ENCODE measurements around the gene NFIB. TPM values are rescaled to one million over a fixed set of nuclear protein-coding genes. Genes with fewer than 3 reads are reported as not detected.
A peak's percentile ranks its signal among the peaks of the same experiment; 100 is the strongest.

The NFIB gene
- total RNA-seq, 4 donors from 2014 or later: 24.0 to 40.9 (median 30.6) TPM

DNA sequence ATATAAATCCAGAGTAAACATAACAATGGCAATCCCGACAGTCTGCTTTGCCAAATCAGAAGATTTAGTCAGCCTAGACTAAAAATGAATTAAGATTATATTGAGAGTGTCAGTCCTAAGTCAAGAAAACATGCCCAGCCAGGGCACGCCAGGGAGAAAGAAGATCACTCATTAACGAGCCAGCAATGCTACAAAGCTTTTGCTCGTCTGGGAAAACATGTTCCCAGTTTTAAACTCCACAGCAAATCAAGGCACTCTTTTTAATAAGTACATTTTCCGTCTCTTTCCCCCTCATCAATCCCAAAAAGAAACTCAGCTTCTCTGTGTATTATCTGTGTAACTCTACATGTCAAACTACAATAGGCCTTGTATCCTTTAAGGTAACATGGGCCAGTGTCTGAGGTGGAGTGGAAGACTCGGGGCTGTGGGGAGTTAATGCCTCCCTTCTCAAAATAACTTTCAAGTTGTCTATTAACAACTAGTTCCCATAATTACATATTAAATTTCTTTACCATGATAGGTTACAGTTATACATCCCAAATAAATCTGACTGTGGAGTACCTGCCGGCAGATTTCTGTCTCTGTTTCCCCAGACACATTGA, 40.9 kb downstream of the NFIB start:
- no peaks in the 10 kb centered on the region for H3K36me3 ChIP-seq
- no peaks in the 10 kb centered on the region for H3K27me3 ChIP-seq
- H3K4me1 ChIP-seq: peaks cover 90 to 97% of the 10 kb centered on the region in 2 donors
- H3K9me3 ChIP-seq: no peaks in the 10 kb centered on the region
- TF ChIP-seq, protein P1, sequence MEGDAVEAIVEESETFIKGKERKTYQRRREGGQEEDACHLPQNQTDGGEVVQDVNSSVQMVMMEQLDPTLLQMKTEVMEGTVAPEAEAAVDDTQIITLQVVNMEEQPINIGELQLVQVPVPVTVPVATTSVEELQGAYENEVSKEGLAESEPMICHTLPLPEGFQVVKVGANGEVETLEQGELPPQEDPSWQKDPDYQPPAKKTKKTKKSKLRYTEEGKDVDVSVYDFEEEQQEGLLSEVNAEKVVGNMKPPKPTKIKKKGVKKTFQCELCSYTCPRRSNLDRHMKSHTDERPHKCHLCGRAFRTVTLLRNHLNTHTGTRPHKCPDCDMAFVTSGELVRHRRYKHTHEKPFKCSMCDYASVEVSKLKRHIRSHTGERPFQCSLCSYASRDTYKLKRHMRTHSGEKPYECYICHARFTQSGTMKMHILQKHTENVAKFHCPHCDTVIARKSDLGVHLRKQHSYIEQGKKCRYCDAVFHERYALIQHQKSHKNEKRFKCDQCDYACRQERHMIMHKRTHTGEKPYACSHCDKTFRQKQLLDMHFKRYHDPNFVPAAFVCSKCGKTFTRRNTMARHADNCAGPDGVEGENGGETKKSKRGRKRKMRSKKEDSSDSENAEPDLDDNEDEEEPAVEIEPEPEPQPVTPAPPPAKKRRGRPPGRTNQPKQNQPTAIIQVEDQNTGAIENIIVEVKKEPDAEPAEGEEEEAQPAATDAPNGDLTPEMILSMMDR (IDR thresholded peaks at IDR 0.05 in 4 of 5, conservative IDR thresholded peaks at IDR 0.05 in 1 of 5): no peak
- TF ChIP-seq POLR2A (IDR thresholded peaks at IDR 0.05): no peak
- DNase-seq (no peak), ATAC-seq (peak; percentile 20 to 45)
- in situ Hi-C loops (cut with MboI; ENCODE audit: low sequenced_read_pairs in 4 of 4) (no loop called here), intact Hi-C loops (cut with DNase I; ENCODE audit: low total_unique reads) (no loop called here)
- H3K4me3 ChIP-seq: peak overlapping the region; percentile 11 to 24 (median 20)
- peak overlapping the region; percentile 39 to 69 (median 63) for H3K27ac ChIP-seq

DNA sequence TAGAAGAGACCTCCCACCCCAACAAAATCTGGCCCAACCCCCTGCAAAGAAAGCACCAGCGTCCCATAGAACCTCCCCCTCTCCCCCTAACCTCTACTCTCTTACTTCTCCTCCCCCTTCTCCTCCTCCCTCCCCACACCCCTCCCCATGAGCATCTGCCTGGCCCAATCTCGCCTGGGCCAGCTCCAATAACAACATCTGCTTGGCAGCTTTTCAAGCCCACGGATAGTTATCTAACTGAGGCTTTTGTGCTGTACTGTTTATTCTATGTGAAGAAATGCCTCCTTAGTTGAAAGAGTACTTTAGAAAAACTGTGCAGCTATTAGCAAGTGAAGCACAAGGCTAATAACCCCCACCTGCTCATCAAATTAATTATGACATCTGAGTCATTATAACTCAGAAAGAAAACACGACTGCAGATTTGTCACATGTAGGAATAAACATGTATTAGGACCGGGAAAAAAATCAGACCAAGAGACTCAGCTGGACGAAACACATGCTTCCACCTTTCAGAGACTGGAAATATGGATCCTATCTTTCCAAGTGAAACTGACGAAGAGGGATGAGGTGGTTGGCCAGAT, 42.8 kb downstream of the NFIB start:
- intact Hi-C loops (cut with DNase I; ENCODE audit: low total_unique reads) (no loop called here), in situ Hi-C loops (cut with MboI; ENCODE audit: low sequenced_read_pairs in 4 of 4) (no loop called here)
- Histone ChIP-seq H3K36me3 (no peaks in the 10 kb centered on the region), H3K4me3 (peak overlapping the region in 1 of 4 donors; percentile 6), H3K9me3 (no peaks in the 10 kb centered on the region), H3K27me3 (no peaks in the 10 kb centered on the region), H3K4me1 (peaks cover 72 to 78% of the 10 kb centered on the region in 2 donors), H3K27ac (peak overlapping the region; percentile 11 to 64 (median 63))
- peak; percentile 30 to 34 for DNase-seq
- ATAC-seq: peak in 1 of 2 donors; percentile 49
- no peak for TF ChIP-seq POLR2A (IDR thresholded peaks at IDR 0.05)

DNA sequence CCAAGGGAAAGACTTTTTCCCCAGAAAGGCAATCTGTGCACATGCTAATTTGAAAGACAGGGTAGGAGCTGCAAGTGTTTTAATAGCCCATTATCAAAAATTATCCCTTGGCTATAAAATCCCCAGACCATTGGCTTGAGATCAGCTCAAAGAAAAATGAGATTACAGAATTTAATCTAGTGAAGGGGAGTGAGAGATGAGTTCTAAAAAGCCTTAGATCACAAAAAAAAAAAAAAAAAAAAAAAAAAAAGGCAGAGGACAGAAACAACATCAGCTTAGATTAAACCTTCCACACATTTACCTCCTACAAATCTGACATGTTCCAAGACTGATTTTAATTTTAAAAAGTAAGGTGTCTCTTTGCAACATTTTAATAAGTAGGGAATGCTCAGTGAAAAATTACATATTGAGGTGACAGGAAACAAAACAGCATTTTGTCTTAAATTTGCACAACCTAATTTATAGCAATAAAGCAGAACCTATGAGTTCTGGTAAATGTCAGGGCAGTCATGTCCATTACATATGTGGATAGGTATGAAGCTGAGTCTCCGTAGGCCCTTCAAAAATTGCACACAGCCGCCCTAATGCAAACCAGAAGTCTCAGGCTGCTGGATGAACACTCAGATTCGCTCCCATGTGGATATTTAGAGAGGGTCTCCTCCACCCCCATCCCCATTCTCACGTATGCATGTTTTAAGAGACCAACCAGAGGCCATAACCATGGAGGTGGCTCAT, 43.4 kb downstream of the NFIB start:
- intact Hi-C loops (cut with DNase I; ENCODE audit: low total_unique reads): no loop called here
- no peak overlapping the region for H3K4me3 ChIP-seq
- no peak for ATAC-seq
- no peak for DNase-seq
- in situ Hi-C loops (cut with MboI; ENCODE audit: low sequenced_read_pairs in 4 of 4): no loop called here
- no peaks in the 10 kb centered on the region for H3K36me3 ChIP-seq
- TF ChIP-seq, protein P1 (IDR thresholded peaks at IDR 0.05 in 4 of 5, conservative IDR thresholded peaks at IDR 0.05 in 1 of 5): no peak
- TF ChIP-seq POLR2A (IDR thresholded peaks at IDR 0.05): no peak
- H3K9me3 ChIP-seq: no peaks in the 10 kb centered on the region
- H3K4me1 ChIP-seq: peaks cover 66 to 72% of the 10 kb centered on the region in 2 donors
- H3K27ac ChIP-seq: peak overlapping the region in 3 of 4 donors; percentile 62 to 64 (median 64)
- no peaks in the 10 kb centered on the region for H3K27me3 ChIP-seq

DNA sequence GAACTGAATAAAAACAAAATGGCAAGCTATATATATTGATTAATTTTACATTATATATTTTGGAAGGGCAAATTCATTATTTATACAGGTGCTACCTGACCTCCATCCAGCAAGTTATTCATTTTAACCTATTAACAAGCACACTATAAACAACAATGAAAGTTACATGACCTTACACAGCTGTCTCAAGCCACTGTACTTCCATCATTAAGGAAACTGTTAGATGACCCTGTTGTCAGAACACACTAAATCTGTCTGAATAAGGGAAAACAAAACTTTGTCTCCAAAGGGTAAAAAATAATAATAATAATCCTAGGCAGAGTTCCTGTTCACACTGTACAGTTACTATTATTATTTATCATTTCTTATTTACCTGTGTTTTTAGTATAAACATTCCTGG, 44.0 kb downstream of the NFIB start:
- Histone ChIP-seq H3K4me1 (peaks cover 65 to 68% of the 10 kb centered on the region in 2 donors), H3K27ac (peak overlapping the region in 2 of 4 donors; percentile 5 to 14), H3K4me3 (no peak overlapping the region), H3K9me3 (no peaks in the 10 kb centered on the region), H3K36me3 (no peaks in the 10 kb centered on the region), H3K27me3 (no peaks in the 10 kb centered on the region)
- in situ Hi-C loops (cut with MboI; ENCODE audit: low sequenced_read_pairs in 4 of 4): no loop called here
- no peak for DNase-seq
- intact Hi-C loops (cut with DNase I; ENCODE audit: low total_unique reads): no loop called here
- ATAC-seq: no peak
- TF ChIP-seq, protein P1 (IDR thresholded peaks at IDR 0.05 in 4 of 5, conservative IDR thresholded peaks at IDR 0.05 in 1 of 5): no peak
- TF ChIP-seq POLR2A (IDR thresholded peaks at IDR 0.05): no peak
